BLaER1 (cell line): ENCODE results near the gene PTPRA.

Source experiments
- H3K27ac ChIP-seq: shearing (Covaris generic); formaldehyde crosslinking; 2 replicates; pipeline ENCODE4 v1.8.1; 2022
- H3K27me3 ChIP-seq: shearing (Covaris generic); formaldehyde crosslinking; 2 replicates; pipeline ENCODE4 v1.8.1; 2022
- H3K36me3 ChIP-seq: shearing (Covaris generic); formaldehyde crosslinking; 2 replicates; pipeline ENCODE4 v1.8.1; 2022
- H3K4me1 ChIP-seq: shearing (Covaris generic); formaldehyde crosslinking; 2 replicates; pipeline ENCODE4 v1.8.1; 2022
- H3K4me2 ChIP-seq: shearing (Covaris generic); formaldehyde crosslinking; 2 replicates; pipeline ENCODE4 v1.8.1; 2022
- H3K4me3 ChIP-seq: shearing (Covaris generic); formaldehyde crosslinking; 2 replicates; pipeline ENCODE4 v1.8.1; 2022
- H3K9ac ChIP-seq: shearing (Covaris generic); formaldehyde crosslinking; 2 replicates; pipeline ENCODE4 v1.8.1; 2022
- H3K9me3 ChIP-seq: shearing (Covaris generic); formaldehyde crosslinking; 2 replicates; pipeline ENCODE4 v1.8.1; 2022
- H4K20me1 ChIP-seq: shearing (Covaris generic); formaldehyde crosslinking; 2 replicates; pipeline ENCODE4 v1.8.1; 2022
- Cebpa-rat ChIP-seq: shearing (Covaris generic); IDR thresholded peaks from 2 replicates; pipeline ENCODE4 v1.8.1; 2022

Gene PTPRA

DNA sequence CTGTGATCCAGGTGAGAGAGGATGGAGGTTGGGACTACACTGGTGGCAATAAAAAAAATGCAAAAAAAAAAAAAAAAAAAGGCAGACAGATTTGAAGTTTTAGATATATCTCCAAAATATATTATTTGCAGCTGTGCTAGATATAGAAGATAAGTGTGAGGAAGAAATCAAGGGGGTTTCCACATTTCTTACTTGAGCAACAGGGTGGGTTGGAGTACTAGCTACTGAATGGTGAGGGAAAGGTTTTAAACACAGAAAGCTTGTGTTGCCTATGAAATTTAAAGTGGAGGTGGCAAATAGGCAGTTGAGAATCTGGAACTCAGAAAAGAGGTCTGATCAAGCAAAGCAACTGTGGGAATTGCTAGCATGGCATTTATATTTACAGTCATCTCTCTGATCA, 110.2 kb downstream of the PTPRA start:
- Histone ChIP-seq H3K4me3 (peak overlapping the region; percentile 25; the same call in 1 of the 2 replicates), H3K36me3 (peaks cover 54% of the 10 kb centered on the region), H3K27me3 (no peaks in the 10 kb centered on the region), H3K9me3 (no peaks in the 10 kb centered on the region), H4K20me1 (peaks cover 18% of the 10 kb centered on the region; the same call in 1 of the 2 replicates), H3K9ac (peak overlapping the region; percentile 65), H3K4me2 (peak overlapping the region; percentile 79), H3K27ac (peak overlapping the region; percentile 73), H3K4me1 (peaks cover 61% of the 10 kb centered on the region)
- TF ChIP-seq Cebpa-rat: no peak

DNA sequence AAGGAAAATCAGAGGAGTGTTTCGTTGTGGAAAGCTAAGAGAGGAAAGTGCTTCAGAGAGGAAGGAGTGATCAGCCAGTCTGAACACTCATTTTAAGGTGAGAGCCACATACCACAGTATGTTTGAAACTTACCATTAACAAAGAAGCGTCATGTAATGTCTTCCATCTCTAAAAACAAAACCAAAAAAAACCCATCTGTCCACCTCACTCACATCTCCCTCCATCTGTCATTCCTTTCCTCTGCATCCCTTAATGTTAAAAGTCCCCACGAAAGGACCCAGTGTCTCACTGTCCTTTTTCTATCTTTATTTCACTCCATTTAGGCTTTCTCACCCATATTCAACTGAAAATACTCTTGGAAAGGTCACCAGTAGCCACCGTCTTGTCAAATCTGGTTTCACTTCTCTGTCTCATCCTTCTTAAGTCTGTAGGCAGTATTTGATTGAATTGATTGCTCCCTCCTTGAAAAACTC, 110.8 kb downstream of the PTPRA start:
- no peak for TF ChIP-seq Cebpa-rat
- Histone ChIP-seq H3K36me3 (peaks cover 60% of the 10 kb centered on the region), H3K9ac (peak overlapping the region; percentile 65), H3K27ac (peak overlapping the region; percentile 73), H3K27me3 (no peaks in the 10 kb centered on the region), H3K4me2 (peak overlapping the region; percentile 79), H4K20me1 (peaks cover 18% of the 10 kb centered on the region; the same call in 1 of the 2 replicates), H3K4me1 (peaks cover 56% of the 10 kb centered on the region), H3K4me3 (peak overlapping the region; percentile 25; the same call in 1 of the 2 replicates), H3K9me3 (no peaks in the 10 kb centered on the region)

DNA sequence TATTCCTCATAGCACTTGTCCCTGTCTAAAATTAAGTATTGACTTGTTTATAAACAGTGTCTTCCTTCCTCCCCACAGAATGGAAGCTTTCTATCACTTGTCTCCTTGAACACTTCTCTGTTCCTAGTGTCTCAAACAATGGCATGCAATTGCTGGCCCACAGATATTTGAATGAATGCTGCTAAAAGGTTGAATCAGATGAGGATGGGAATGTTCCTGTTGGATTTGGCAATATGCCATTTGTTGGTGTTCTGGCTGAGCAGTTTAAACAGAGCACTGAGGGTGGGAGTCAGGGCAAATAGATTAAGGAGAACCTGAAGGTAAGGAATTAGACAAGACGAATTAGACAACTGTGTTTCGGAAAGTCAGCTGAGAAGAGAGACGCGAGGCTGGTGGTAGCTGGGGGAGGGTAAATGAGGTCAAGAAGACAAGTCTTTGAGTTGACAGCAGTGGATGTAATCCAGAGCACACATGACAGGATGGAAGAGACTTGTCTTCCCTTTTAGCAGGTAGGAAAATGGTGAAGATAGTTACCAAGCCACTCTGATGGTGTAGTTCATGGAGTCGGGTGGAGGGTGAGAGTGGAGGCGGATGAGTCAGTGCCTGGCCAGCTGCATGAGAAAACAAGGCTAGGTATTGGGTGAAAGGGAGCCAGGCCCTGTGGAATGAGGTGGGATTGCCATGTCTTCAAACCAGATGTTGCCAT, 111.8 kb downstream of the PTPRA start:
- peaks cover 18% of the 10 kb centered on the region; the same call in 1 of the 2 replicates for H4K20me1 ChIP-seq
- no peaks in the 10 kb centered on the region for H3K27me3 ChIP-seq
- no peak overlapping the region for H3K4me3 ChIP-seq
- H3K9ac ChIP-seq: no peak overlapping the region
- H3K4me2 ChIP-seq: peak overlapping the region; percentile 79
- H3K27ac ChIP-seq: no peak overlapping the region
- TF ChIP-seq Cebpa-rat: no peak
- peaks cover 62% of the 10 kb centered on the region for H3K36me3 ChIP-seq
- H3K9me3 ChIP-seq: no peaks in the 10 kb centered on the region
- peaks cover 47% of the 10 kb centered on the region for H3K4me1 ChIP-seq

- H3K4me3 ChIP-seq: no peak overlapping the region
- H3K4me1 ChIP-seq: peaks cover 34% of the 10 kb centered on the region
- no peak overlapping the region for H3K27ac ChIP-seq
- peaks cover 76% of the 10 kb centered on the region for H3K36me3 ChIP-seq
- no peak overlapping the region for H3K9ac ChIP-seq
- peaks cover 18% of the 10 kb centered on the region; the same call in 1 of the 2 replicates for H4K20me1 ChIP-seq
- no peak overlapping the region for H3K4me2 ChIP-seq
- H3K27me3 ChIP-seq: no peaks in the 10 kb centered on the region
- no peak for TF ChIP-seq Cebpa-rat
- no peaks in the 10 kb centered on the region for H3K9me3 ChIP-seq
These were observed 113.2 kb downstream of the PTPRA start for GRCh38 chr20:2986466-2986865.

DNA sequence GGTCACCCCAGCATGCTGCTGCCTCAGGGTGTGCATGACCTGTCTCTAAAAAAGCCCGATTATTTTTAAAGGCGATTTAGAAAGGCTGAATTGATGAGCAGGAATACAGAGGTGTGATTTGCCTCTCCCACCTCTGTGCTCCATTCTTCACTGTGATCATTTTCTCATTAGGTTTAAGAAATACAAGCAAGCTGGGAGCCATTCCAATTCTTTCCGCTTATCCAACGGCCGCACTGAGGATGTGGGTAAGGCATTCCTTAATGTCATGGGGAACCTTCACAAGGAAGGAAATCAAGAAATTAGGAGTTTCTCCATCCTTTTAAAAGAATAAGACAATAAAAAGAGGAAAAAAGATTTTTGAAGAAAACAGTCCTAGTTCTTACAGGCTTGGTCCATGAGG, 114.6 kb downstream of the PTPRA start:
- peaks cover 88% of the 10 kb centered on the region for H3K36me3 ChIP-seq

GRCh38 chr20:2991532-2991931, 118.3 kb downstream of the PTPRA start:
- H3K27me3 ChIP-seq: no peaks in the 10 kb centered on the region
- no peaks in the 10 kb centered on the region for H4K20me1 ChIP-seq
- no peaks in the 10 kb centered on the region for H3K4me1 ChIP-seq
- H3K9ac ChIP-seq: no peak overlapping the region
- TF ChIP-seq Cebpa-rat: no peak
- H3K4me3 ChIP-seq: no peak overlapping the region
- peaks cover 100% of the 10 kb centered on the region for H3K36me3 ChIP-seq
- H3K9me3 ChIP-seq: no peaks in the 10 kb centered on the region
- H3K27ac ChIP-seq: no peak overlapping the region
- H3K4me2 ChIP-seq: no peak overlapping the region

More for the DNA sequence above, 114.6 kb downstream of the PTPRA start:
- Histone ChIP-seq H3K4me2 (no peak overlapping the region), H3K4me1 (peaks cover 22% of the 10 kb centered on the region), H3K27me3 (no peaks in the 10 kb centered on the region), H3K9me3 (no peaks in the 10 kb centered on the region), H3K4me3 (no peak overlapping the region), H3K9ac (no peak overlapping the region), H3K27ac (no peak overlapping the region), H4K20me1 (peaks cover 18% of the 10 kb centered on the region; the same call in 1 of the 2 replicates)
- no peak for TF ChIP-seq Cebpa-rat

GRCh38 chr20:2993250-2993649, 120.0 kb downstream of the PTPRA start:
- no peak overlapping the region for H3K27ac ChIP-seq
- H3K9ac ChIP-seq: no peak overlapping the region
- no peak overlapping the region for H3K4me3 ChIP-seq
- H3K4me1 ChIP-seq: no peaks in the 10 kb centered on the region
- TF ChIP-seq Cebpa-rat: no peak
- H4K20me1 ChIP-seq: no peaks in the 10 kb centered on the region
- no peak overlapping the region for H3K4me2 ChIP-seq
- no peaks in the 10 kb centered on the region for H3K9me3 ChIP-seq
- no peaks in the 10 kb centered on the region for H3K27me3 ChIP-seq
- H3K36me3 ChIP-seq: peaks cover 88% of the 10 kb centered on the region

- no peak overlapping the region for H3K4me3 ChIP-seq
These were observed 122.5 kb downstream of the PTPRA start for GRCh38 chr20:2995796-2996195.

GRCh38 chr20:2998728-2999127, 125.4 kb downstream of the PTPRA start:
- H4K20me1 ChIP-seq: no peaks in the 10 kb centered on the region

More at GRCh38 chr20:2995796-2996195, 122.5 kb downstream of the PTPRA start:
- Histone ChIP-seq H3K36me3 (peaks cover 70% of the 10 kb centered on the region), H3K4me1 (no peaks in the 10 kb centered on the region), H3K9ac (no peak overlapping the region), H3K27me3 (no peaks in the 10 kb centered on the region), H3K9me3 (no peaks in the 10 kb centered on the region), H4K20me1 (no peaks in the 10 kb centered on the region), H3K4me2 (no peak overlapping the region), H3K27ac (no peak overlapping the region)
- no peak for TF ChIP-seq Cebpa-rat

GRCh38 chr20:3000852-3001523, 127.7 kb downstream of the PTPRA start:
- H3K9ac ChIP-seq: no peak overlapping the region

More at GRCh38 chr20:2998728-2999127, 125.4 kb downstream of the PTPRA start:
- H3K36me3 ChIP-seq: peaks cover 54% of the 10 kb centered on the region
- H3K27me3 ChIP-seq: no peaks in the 10 kb centered on the region
- H3K4me2 ChIP-seq: no peak overlapping the region
- no peak overlapping the region for H3K27ac ChIP-seq
- H3K4me1 ChIP-seq: no peaks in the 10 kb centered on the region
- no peaks in the 10 kb centered on the region for H3K9me3 ChIP-seq
- H3K4me3 ChIP-seq: no peak overlapping the region
- TF ChIP-seq Cebpa-rat: no peak
- no peak overlapping the region for H3K9ac ChIP-seq

More at GRCh38 chr20:3000852-3001523, 127.7 kb downstream of the PTPRA start:
- TF ChIP-seq Cebpa-rat: no peak
- H3K27me3 ChIP-seq: no peaks in the 10 kb centered on the region
- no peak overlapping the region for H3K27ac ChIP-seq
- H3K4me2 ChIP-seq: no peak overlapping the region
- no peak overlapping the region for H3K4me3 ChIP-seq
- H3K4me1 ChIP-seq: no peaks in the 10 kb centered on the region
- no peaks in the 10 kb centered on the region for H3K9me3 ChIP-seq
- no peaks in the 10 kb centered on the region for H4K20me1 ChIP-seq
- H3K36me3 ChIP-seq: peaks cover 52% of the 10 kb centered on the region
